Activated CD4-positive, alpha-beta T cell treated with anti-CD3 and anti-CD28 coated beads, Interleukin-2, amount 10 ng/mL, durations not matched to agents 7 days and 5 days (primary cell): ENCODE data around the gene TMEM214. TPM values are rescaled to one million over a fixed set of nuclear protein-coding genes. Genes with fewer than 3 reads are reported as not detected.

Experiments
- CTCF ChIA-PET: fragments of 350-600 bp; sonication (Branson Sonifier 250); formaldehyde crosslinking; loops from one replicate; lab custom pipeline; 2021; ENCODE audit warnings: antibody characterized with exemption; lab: Charles Lee
- POLR2A ChIA-PET: fragments of 350-600 bp; sonication (Branson Sonifier 250); formaldehyde crosslinking; loops from one replicate; lab custom pipeline; 2021; ENCODE audit warnings: antibody characterized with exemption; lab: Charles Lee
- DNase-seq: peaks from one replicate; pipeline ENCODE4 v3.0.0-alpha.2; 2020
- H3K27ac Mint-ChIP-seq: one replicate; pipeline ENCODE4 v1.8.0; 2021; ENCODE audit warnings: mild to moderate bottlenecking, moderate library complexity, mixed read lengths
- H3K27me3 Mint-ChIP-seq: one replicate; pipeline ENCODE4 v1.8.0; 2021; ENCODE audit warnings: mixed read lengths
- H3K36me3 Mint-ChIP-seq: one replicate; pipeline ENCODE4 v1.8.0; 2021; ENCODE audit warnings: low read depth, mixed read lengths
- H3K4me1 Mint-ChIP-seq: one replicate; pipeline ENCODE4 v1.8.0; 2021; ENCODE audit warnings: mixed read lengths
- H3K4me3 Mint-ChIP-seq: one replicate; pipeline ENCODE4 v1.8.0; 2021; ENCODE audit warnings: mild to moderate bottlenecking, moderate library complexity, mixed read lengths
- H3K9me3 Mint-ChIP-seq: one replicate; pipeline ENCODE4 v1.8.0; 2021; ENCODE audit warnings: mixed read lengths
- total RNA-seq, 2 experiments: library from RNA; stranded (reverse); gene quantifications; one replicate each; pipeline ENCODE4 v1.2.3, GENCODE V29; 2021

The TMEM214 gene
- total RNA-seq, 2 experiments from 2014 or later: 73.2 to 77.1 TPM

DNA sequence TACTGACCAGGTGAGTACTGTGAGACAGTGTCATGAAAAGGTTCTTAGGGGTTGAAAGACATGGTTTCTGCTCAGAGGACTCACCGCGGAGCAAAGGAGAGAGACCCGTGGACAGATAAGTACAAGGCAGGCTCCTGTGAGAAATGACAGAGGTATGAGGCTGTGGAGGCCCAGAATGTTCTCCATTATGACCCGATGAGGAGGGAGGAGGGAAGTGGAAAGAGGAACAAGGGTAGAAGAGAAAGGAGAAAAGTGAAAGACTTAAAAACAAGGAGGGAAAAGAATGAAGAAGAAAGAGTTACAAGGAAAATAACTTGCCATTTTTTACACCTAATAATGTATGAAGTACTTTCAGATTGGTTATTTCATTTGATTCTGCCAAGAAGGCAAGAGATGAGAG lies 32.5 kb upstream of the TMEM214 start:
- no peak overlapping the region for H3K4me3 Mint-ChIP-seq
- peaks cover 2% of the 10 kb centered on the region for H3K27me3 Mint-ChIP-seq
- ChIA-PET POLR2A (no interaction called here), CTCF (no interaction called here)
- H3K27ac Mint-ChIP-seq: no peak overlapping the region
- no peaks in the 10 kb centered on the region for H3K4me1 Mint-ChIP-seq
- DNase-seq: no peak
- H3K9me3 Mint-ChIP-seq: no peaks in the 10 kb centered on the region
- no peaks in the 10 kb centered on the region for H3K36me3 Mint-ChIP-seq

DNA sequence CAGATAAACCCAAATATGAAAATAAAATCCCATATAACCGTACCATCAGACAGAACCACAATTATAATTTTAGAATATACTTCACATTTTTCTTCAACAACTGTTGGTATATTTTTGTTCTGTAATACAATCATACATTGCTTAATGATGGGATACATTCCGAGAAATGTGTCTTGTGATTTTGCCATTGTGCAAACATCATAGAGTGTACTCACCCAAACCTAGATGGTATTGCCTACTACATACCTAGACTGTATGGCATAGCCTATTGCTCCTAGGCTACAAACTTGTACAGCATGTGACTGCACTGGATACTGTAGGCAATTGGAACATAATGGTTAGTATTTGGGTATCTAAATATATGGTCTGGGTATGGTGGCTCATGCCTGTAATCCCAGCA lies 31.8 kb upstream of the TMEM214 start:
- no peak overlapping the region for H3K4me3 Mint-ChIP-seq
- H3K36me3 Mint-ChIP-seq: no peaks in the 10 kb centered on the region
- POLR2A ChIA-PET: no interaction called here
- no peaks in the 10 kb centered on the region for H3K9me3 Mint-ChIP-seq
- no peaks in the 10 kb centered on the region for H3K4me1 Mint-ChIP-seq
- H3K27ac Mint-ChIP-seq: no peak overlapping the region
- no peak for DNase-seq
- CTCF ChIA-PET: no interaction called here
- peaks cover 4% of the 10 kb centered on the region for H3K27me3 Mint-ChIP-seq

DNA sequence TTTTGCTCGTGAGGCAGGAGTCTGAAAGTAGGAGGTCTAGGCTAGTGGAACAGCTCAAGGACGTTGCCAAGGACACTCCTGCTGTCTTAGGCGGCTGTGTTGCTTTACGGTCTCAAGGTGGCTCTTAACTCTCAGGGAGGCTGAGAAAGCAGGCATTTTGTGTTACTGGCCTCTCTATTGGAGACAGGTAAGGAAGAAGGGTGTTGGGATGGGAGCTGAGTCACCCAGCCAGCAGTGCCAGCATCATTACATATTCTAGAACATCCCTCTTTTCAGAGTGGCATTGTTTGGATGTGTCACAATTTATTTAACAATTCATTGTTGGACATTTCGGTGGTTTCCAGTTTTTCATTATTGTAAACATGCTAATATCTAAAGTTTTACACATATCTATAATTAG lies 30.8 kb upstream of the TMEM214 start:
- Mint-ChIP-seq H3K36me3 (no peaks in the 10 kb centered on the region), H3K27ac (no peak overlapping the region), H3K4me1 (no peaks in the 10 kb centered on the region), H3K9me3 (no peaks in the 10 kb centered on the region), H3K27me3 (peaks cover 4% of the 10 kb centered on the region), H3K4me3 (no peak overlapping the region)
- no peak for DNase-seq
- POLR2A ChIA-PET: no interaction called here
- CTCF ChIA-PET: interaction anchor here (0.5 kb wide), 2 partner anchors 131 to 144 kb away, joined by 3 to 6 read pairs; no protein-coding TSS in a partner anchor

DNA sequence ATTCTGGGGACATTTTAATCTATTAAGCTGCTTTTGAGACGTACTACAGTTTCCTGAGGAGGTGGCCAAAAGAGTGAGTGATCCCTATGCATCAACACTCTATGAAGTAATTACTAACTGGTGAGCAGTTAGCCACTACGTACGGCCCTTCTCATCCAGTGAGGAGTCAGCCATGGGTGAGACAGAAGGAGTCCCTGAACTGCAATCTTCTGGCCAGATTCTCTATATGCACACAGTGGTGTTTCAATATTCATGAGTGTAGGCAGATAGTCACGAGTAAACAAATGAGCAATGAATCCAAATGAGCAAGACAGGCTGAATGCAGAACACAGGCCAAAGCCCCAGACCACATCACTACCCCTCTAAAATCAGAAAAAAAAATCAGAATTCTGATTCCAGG lies 29.8 kb upstream of the TMEM214 start:
- no peaks in the 10 kb centered on the region for H3K4me1 Mint-ChIP-seq
- no peaks in the 10 kb centered on the region for H3K36me3 Mint-ChIP-seq
- POLR2A ChIA-PET: no interaction called here

DNA sequence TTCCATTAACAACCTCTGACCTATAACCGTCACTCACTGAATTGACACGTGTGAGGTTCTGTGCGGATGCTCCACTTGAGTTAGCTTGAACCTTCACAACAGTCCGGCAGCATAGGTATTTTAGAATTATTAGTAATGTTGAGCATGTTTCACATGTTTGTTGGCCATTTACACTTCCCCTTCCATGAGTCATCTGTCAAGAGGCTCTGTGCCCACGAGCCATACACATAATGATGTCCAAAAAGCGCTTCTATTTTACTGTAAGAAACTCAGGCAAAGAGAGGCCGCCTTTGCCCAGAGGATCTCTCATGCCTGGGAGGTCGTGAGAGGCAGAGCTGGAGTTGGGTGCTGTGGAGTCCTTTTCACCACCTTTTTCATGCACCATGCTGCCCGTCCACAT lies 28.9 kb upstream of the TMEM214 start:
- Mint-ChIP-seq H3K36me3 (no peaks in the 10 kb centered on the region), H3K4me1 (no peaks in the 10 kb centered on the region), H3K27ac (no peak overlapping the region), H3K4me3 (no peak overlapping the region), H3K9me3 (no peaks in the 10 kb centered on the region), H3K27me3 (peaks cover 13% of the 10 kb centered on the region)
- ChIA-PET CTCF (interaction anchor here (1.2 to 1.4 kb wide), 3 partner anchors 9 to 36 kb away, joined by 3 to 5 read pairs (median 4); no protein-coding TSS in a partner anchor), POLR2A (no interaction called here)
- DNase-seq: no peak

More for the DNA sequence above, 29.8 kb upstream of the TMEM214 start:
- H3K4me3 Mint-ChIP-seq: no peak overlapping the region
- no peaks in the 10 kb centered on the region for H3K9me3 Mint-ChIP-seq
- H3K27me3 Mint-ChIP-seq: peaks cover 12% of the 10 kb centered on the region
- no peak overlapping the region for H3K27ac Mint-ChIP-seq
- no peak for DNase-seq
- CTCF ChIA-PET: interaction anchor here (1.2 to 1.3 kb wide), 2 partner anchors 19 to 35 kb away, joined by 3 to 5 read pairs; no protein-coding TSS in a partner anchor

DNA sequence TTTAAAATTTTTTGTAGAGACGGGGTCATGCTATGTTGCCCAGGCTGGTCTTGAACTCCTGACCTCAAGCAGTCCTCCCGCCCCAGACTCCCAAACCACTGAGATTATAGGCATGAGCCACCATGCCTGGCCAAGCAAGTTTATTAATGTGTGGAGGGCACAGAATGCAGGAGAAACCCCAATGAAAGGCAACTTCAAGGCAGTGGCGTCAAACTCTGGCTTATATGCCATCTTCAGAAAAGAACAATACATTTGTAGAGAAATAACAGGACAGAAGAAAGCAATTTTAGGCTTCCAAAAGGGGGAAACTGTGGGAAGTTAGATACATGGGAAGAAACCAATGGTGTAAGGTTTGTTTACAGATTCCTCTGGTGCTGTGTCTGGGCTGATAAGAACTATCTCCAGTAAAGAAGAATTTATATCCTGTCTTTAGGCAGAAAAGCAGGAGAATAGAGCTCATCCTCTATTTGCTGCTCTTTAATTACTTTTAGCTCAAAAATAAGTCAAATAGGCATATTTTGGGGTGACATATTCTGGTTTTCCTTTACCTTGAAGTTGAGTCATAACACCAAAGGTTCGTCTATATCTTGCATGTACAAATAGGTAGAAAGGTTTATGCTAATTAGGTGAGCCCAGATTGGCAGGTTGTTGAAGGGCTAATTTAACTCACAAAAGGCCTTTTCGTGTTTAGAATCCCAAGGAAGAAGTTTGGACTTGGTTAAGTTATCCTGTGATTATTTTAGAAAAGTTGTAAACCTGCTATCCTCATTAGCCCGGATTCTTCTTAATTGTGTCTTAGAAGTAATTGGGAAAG lies 26.0 kb upstream of the TMEM214 start:
- DNase-seq: no peak
- Mint-ChIP-seq H3K27me3 (peaks cover 18% of the 10 kb centered on the region), H3K4me1 (peaks cover 4% of the 10 kb centered on the region), H3K9me3 (no peaks in the 10 kb centered on the region), H3K27ac (no peak overlapping the region), H3K36me3 (no peaks in the 10 kb centered on the region), H3K4me3 (no peak overlapping the region)
- POLR2A ChIA-PET: no interaction called here
- CTCF ChIA-PET: interaction anchor here (1.8 kb wide), 1 partner anchor 10 kb away, joined by 5 read pairs; no protein-coding TSS in a partner anchor

DNA sequence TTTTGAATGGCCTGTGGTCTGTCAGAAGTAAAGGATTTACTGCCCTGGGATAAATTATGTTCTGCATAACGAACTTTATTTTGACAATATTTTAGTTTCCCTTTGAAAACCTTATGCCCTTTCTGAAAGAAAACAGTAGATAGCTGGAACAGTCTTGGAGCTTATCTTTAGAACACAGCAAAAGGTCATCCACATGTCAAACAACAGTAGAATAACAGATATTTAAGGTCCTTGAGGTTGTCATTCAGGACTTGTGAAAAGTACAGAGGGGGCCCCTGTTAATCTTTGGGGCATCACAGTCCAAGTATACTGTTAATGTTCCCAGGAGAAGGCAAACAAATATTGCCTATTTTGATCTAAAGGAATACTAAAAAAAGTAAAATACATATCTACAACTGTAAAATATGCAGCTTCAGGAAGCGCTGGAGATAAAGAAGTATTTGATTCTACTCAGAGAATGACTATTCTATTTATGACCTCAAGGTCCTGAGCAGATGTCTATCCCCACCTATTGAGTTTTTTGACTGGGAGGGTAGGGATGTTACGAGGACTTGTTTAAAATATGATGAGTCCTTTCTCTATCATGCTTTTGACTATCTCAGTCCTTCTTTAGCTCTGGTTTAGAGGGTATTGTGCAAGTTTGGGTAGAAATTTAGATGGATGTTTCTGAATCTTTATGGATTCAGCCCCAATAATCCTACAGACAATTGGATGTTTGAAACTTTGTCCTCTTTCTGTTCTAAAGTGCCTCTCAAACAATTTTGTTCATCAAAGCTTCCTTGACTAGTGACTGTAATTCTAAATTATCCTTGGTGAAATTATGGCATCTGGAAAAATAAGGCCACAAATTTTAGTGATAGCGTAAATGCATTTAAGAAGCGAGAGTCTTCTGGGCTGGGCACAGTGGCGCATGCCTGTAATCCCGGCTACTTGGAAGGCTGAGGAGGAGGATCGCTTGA lies 25.1 kb upstream of the TMEM214 start:
- Mint-ChIP-seq H3K4me1 (peaks cover 4% of the 10 kb centered on the region), H3K27ac (no peak overlapping the region), H3K4me3 (no peak overlapping the region), H3K9me3 (no peaks in the 10 kb centered on the region), H3K36me3 (no peaks in the 10 kb centered on the region), H3K27me3 (peaks cover 18% of the 10 kb centered on the region)
- DNase-seq: no peak
- POLR2A ChIA-PET: no interaction called here
- CTCF ChIA-PET: no interaction called here

DNA sequence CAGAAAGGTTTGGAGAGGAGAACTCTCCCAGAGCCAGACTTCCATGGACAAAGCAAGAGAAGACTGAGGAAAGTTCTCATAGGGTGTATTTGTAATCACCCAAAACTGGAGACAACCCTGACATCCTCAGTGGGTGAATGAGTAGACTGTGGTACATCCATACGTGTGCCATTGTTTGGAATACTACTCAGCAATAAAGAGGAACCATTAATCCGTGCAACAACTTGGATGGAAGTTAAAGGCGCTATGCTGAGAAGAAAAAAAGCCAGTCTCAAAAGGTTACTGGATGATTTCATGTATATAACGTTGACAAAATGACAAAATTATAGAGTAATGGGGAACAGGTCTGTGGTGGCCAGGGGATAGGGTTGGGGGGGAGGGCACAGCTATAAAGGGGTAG lies 24.1 kb upstream of the TMEM214 start:
- POLR2A ChIA-PET: no interaction called here

DNA sequence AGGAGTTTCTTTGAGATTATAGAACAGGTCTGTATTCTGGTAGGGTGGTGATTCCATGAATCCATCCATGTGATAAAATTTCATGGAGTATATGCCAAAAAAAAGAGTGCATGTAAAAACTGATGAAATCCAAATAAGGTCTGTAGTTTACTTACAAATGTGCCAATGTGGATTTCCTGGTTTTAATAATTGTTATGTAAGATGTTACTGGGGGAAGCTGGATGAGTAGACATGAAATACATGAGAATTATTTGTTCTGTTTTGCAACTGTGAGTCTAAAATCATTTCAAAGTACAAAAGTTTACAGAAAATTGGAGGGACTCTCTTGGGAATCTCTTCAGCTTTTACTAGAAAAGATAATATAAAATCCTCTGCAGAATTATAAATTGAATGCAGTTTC lies 23.7 kb upstream of the TMEM214 start:
- DNase-seq: no peak
- Mint-ChIP-seq H3K4me3 (no peak overlapping the region), H3K9me3 (no peaks in the 10 kb centered on the region), H3K27me3 (peaks cover 18% of the 10 kb centered on the region), H3K4me1 (peaks cover 4% of the 10 kb centered on the region), H3K27ac (no peak overlapping the region), H3K36me3 (no peaks in the 10 kb centered on the region)
- POLR2A ChIA-PET: no interaction called here
- CTCF ChIA-PET: interaction anchor here (0.7 kb wide), 1 partner anchor 42 kb away, joined by 3 read pairs; no protein-coding TSS in a partner anchor

More for the DNA sequence above, 24.1 kb upstream of the TMEM214 start:
- no peak for DNase-seq
- CTCF ChIA-PET: no interaction called here
- Mint-ChIP-seq H3K4me1 (peaks cover 4% of the 10 kb centered on the region), H3K27ac (no peak overlapping the region), H3K36me3 (no peaks in the 10 kb centered on the region), H3K27me3 (peaks cover 18% of the 10 kb centered on the region), H3K9me3 (no peaks in the 10 kb centered on the region), H3K4me3 (no peak overlapping the region)

DNA sequence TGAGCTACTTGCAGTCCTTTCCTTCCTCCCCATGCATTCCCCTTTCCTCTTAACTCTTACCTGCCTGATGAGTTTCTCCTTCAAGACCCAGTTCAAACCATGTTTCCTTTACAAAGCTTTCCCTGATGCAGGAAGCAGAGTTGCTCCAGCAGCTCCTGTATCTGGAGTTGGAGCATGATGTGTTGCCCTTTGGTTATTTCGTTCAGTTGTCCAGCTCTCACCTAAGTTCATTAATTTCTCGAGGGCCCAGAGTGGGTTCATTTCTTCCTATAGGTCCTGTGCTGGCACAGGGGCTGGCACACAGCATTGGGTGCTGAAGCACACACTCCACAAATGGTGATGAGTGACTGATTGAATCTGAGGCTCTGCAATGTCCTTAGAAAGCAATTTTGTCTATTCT lies 23.0 kb upstream of the TMEM214 start:
- DNase-seq: no peak
- ChIA-PET POLR2A (no interaction called here), CTCF (interaction anchor here (0.7 kb wide), 1 partner anchor 41 kb away, joined by 3 read pairs; no protein-coding TSS in a partner anchor)
- Mint-ChIP-seq H3K27me3 (peaks cover 18% of the 10 kb centered on the region), H3K4me3 (no peak overlapping the region), H3K36me3 (no peaks in the 10 kb centered on the region), H3K27ac (no peak overlapping the region), H3K9me3 (no peaks in the 10 kb centered on the region), H3K4me1 (peaks cover 4% of the 10 kb centered on the region)

DNA sequence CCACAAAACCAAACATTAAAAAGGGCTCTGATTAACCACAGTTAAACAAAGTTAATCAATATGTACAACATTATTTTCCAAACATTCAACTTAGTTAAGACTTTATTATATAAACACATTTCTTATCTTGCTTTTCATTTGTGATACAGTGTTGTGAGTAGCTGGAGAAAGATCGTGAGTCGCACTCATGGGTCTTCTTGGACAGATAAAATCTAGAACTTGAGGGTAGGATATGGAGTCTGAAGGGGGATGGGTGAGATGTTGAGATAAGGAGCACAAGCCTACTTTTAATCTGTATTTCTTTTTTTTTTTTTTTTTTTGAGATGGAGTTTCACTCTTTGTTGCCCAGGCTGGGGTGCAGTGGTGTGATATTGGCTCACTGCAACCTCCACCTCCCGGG lies 22.6 kb upstream of the TMEM214 start:
- Mint-ChIP-seq H3K27me3 (peaks cover 18% of the 10 kb centered on the region), H3K36me3 (no peaks in the 10 kb centered on the region), H3K4me3 (no peak overlapping the region), H3K4me1 (peaks cover 4% of the 10 kb centered on the region), H3K27ac (no peak overlapping the region), H3K9me3 (no peaks in the 10 kb centered on the region)
- DNase-seq: no peak
- ChIA-PET CTCF (no interaction called here), POLR2A (no interaction called here)

DNA sequence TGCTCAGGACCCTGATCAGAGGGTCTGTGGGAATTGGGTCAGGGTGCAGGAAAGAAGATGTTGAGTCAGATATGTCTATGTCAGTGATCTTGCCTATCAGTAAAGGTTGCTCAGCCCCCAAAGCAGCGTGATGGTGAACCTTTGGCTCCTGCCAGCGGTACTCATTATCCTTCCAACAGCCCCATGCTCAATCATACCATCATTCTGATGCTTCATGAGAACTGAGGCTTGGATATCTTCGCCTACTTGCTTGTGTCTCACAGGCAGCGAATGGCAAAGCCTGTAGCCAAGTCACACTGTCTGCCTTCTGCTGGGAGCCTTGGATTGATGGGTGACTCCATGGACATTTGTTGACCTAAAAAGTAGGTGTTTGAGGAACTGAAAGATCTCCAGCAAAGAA lies 19.0 kb upstream of the TMEM214 start:
- Mint-ChIP-seq H3K9me3 (no peaks in the 10 kb centered on the region), H3K36me3 (no peaks in the 10 kb centered on the region), H3K4me3 (no peak overlapping the region), H3K27ac (no peak overlapping the region), H3K4me1 (peaks cover 10% of the 10 kb centered on the region), H3K27me3 (peaks cover 7% of the 10 kb centered on the region)
- DNase-seq: no peak
- ChIA-PET POLR2A (no interaction called here), CTCF (interaction anchor here (1.1 kb wide), 1 partner anchor 20 kb away, joined by 3 read pairs; no protein-coding TSS in a partner anchor)
